Chondrocyte (in vitro differentiated cells): ENCODE measurements around the gene FGFR3. TPM values are rescaled to one million over a fixed set of nuclear protein-coding genes. Genes with fewer than 3 reads are reported as not detected.

Experiments
- DNase-seq: peaks from one replicate; pipeline ENCODE4 v3.0.0; 2021; ENCODE audit warnings: mixed read lengths, low spot score
- H3K27ac Mint-ChIP-seq: one replicate; pipeline ENCODE4 v1.8.0; 2021; ENCODE audit warnings: mild to moderate bottlenecking, moderate library complexity, mixed read lengths; ENCODE audit not compliant: unreplicated experiment
- H3K27me3 Mint-ChIP-seq: 2 replicates; pipeline ENCODE4 v1.8.0; 2021; ENCODE audit warnings: low read depth, mixed read lengths
- H3K36me3 Mint-ChIP-seq: 2 replicates; pipeline ENCODE4 v1.8.0; 2021; ENCODE audit warnings: low read depth, mixed read lengths
- H3K4me1 Mint-ChIP-seq: 2 replicates; pipeline ENCODE4 v1.8.0; 2021; ENCODE audit warnings: low read depth, mild to moderate bottlenecking, mixed read lengths
- H3K4me3 Mint-ChIP-seq: one replicate; pipeline ENCODE4 v1.8.0; 2021; ENCODE audit warnings: mild to moderate bottlenecking, moderate library complexity, mixed read lengths; ENCODE audit not compliant: unreplicated experiment
- H3K9me3 Mint-ChIP-seq: 2 replicates; pipeline ENCODE4 v1.8.0; 2021; ENCODE audit warnings: low read depth, mixed read lengths
- CTCF ChIP-seq: fragments of 200-600 bp; sonication (generic); IDR thresholded peaks from 2 replicates; pipeline ENCODE4 v1.5.0; 2021; ENCODE audit warnings: antibody characterized with exemption, mild to moderate bottlenecking, moderate library complexity
- total RNA-seq: library from RNA; stranded (reverse); gene quantifications from 3 replicates; pipeline ENCODE4 v1.2.1, GENCODE V29; 2021

The FGFR3 gene
- total RNA-seq, 1 donor from 2014 or later, result 1.3 TPM

- H3K27ac Mint-ChIP-seq, result no peak overlapping the region
- no peak for TF ChIP-seq CTCF
- H3K4me1 Mint-ChIP-seq, result peaks cover 29% of the 10 kb centered on the region
- H3K36me3 Mint-ChIP-seq, result peaks cover 16% of the 10 kb centered on the region
- DNase-seq, result no peak
- no peak overlapping the region for H3K4me3 Mint-ChIP-seq
- H3K27me3 Mint-ChIP-seq, result no peaks in the 10 kb centered on the region
- H3K9me3 Mint-ChIP-seq, result no peaks in the 10 kb centered on the region
These were observed 46.2 kb downstream of the FGFR3 start for GRCh38 chr4:1839282-1839681.

- H3K27me3 Mint-ChIP-seq, result no peaks in the 10 kb centered on the region
- H3K4me1 Mint-ChIP-seq, result peaks cover 30% of the 10 kb centered on the region
- peaks cover 9% of the 10 kb centered on the region for H3K36me3 Mint-ChIP-seq
- DNase-seq, result no peak
- no peaks in the 10 kb centered on the region for H3K9me3 Mint-ChIP-seq
- TF ChIP-seq CTCF, result no peak
- H3K4me3 Mint-ChIP-seq, result no peak overlapping the region
- H3K27ac Mint-ChIP-seq, result peak overlapping the region; percentile 54
These were observed 48.3 kb downstream of the FGFR3 start for GRCh38 chr4:1841201-1841886.

GRCh38 chr4:1841887-1842210 is 48.8 kb downstream of the FGFR3 start:
- Mint-ChIP-seq H3K4me3 (no peak overlapping the region), H3K27ac (peak overlapping the region; percentile 54), H3K27me3 (no peaks in the 10 kb centered on the region), H3K4me1 (peaks cover 30% of the 10 kb centered on the region), H3K36me3 (peaks cover 10% of the 10 kb centered on the region), H3K9me3 (no peaks in the 10 kb centered on the region)
- no peak for TF ChIP-seq CTCF
- DNase-seq, result no peak

GRCh38 chr4:1842339-1842895 is 49.3 kb downstream of the FGFR3 start:
- peaks cover 10% of the 10 kb centered on the region for H3K36me3 Mint-ChIP-seq
- no peak for TF ChIP-seq CTCF
- peak overlapping the region; percentile 90 for H3K27ac Mint-ChIP-seq
- H3K4me3 Mint-ChIP-seq, result no peak overlapping the region
- no peaks in the 10 kb centered on the region for H3K9me3 Mint-ChIP-seq
- H3K27me3 Mint-ChIP-seq, result no peaks in the 10 kb centered on the region
- peaks cover 30% of the 10 kb centered on the region for H3K4me1 Mint-ChIP-seq
- DNase-seq, result no peak

- Mint-ChIP-seq H3K9me3 (no peaks in the 10 kb centered on the region), H3K4me3 (no peak overlapping the region), H3K27me3 (no peaks in the 10 kb centered on the region), H3K4me1 (peaks cover 30% of the 10 kb centered on the region), H3K36me3 (peaks cover 10% of the 10 kb centered on the region), H3K27ac (peak overlapping the region; percentile 90)
- no peak for TF ChIP-seq CTCF
- no peak for DNase-seq
These were observed 49.9 kb downstream of the FGFR3 start for GRCh38 chr4:1842993-1843448.
